Neural progenitor cell (in vitro differentiated cells): ENCODE data around the gene ZNRF1.

Experiments used
- CTCF ChIP-seq: fragments of 200-600 bp; sonication (generic); IDR thresholded peaks from 2 replicates; pipeline ENCODE4 v1.5.1; 2017; ENCODE audit warnings: antibody characterized with exemption, mild to moderate bottlenecking
- EZH2 ChIP-seq: fragments of 200-600 bp; sonication (generic); IDR thresholded peaks from 2 replicates; pipeline ENCODE4 v1.6.1; 2017; ENCODE audit warnings: antibody characterized with exemption, mild to moderate bottlenecking, moderate library complexity
- EZH2phosphoT487 ChIP-seq: fragments of 200-600 bp; sonication (generic); IDR thresholded peaks from 2 replicates; pipeline ENCODE4 v1.6.1; 2017; ENCODE audit warnings: antibody characterized with exemption

DNA sequence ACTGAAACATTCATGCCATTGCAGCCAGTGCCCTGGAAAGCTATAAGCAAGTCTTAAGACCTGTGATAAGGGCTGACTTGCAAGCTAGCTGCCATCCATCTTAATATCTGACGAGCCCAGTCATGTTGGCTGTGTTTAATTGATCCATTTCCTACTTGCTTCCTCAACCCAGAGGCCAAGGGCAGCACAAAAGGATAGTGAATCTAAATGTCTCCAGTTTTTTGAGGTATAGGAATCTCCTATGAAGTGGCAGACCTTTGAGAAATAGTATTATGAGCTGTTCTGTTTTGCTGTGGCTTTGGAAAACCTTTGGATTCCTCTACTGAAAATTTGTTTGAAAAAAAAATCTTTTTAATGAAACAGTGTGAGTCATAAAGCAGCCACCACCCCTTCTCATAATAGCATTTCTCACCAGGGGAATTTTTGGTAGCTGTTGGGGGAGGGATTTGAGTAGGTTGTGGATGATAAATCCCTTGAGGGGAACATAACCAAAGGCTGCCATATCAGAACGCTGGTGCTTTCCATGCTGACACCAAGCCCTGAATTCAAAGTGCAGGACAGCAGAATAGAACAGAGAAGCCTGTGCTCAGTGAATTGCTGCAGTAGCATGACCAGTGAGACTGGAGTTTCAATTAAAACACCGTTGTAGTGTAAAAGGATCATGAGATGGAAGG lies 12.9 kb downstream of the ZNRF1 start:
- TF ChIP-seq CTCF (no peak), EZH2 (no peak), EZH2phosphoT487 (no peak)
